Activated CD4-positive, alpha-beta T cell treated with anti-CD3 and anti-CD28 coated beads for 36 hours (primary cell): ENCODE data around the gene SECTM1. TPM values are rescaled to one million over a fixed set of nuclear protein-coding genes. Genes with fewer than 3 reads are reported as not detected.

ENCODE experiments used
- ATAC-seq: fragments of 200-7000 bp; cut with Tn5 transposase; one replicate; pipeline ENCODE4 v1.10.0; 2021; ENCODE audit warnings: mild to moderate bottlenecking, moderate library complexity
- CTCF ChIA-PET: fragments of 350-600 bp; sonication (Branson Sonifier 250); formaldehyde crosslinking; loops from one replicate; lab custom pipeline; 2021; ENCODE audit warnings: antibody characterized with exemption; lab: Charles Lee
- POLR2A ChIA-PET: fragments of 350-600 bp; sonication (Branson Sonifier 250); formaldehyde crosslinking; loops from one replicate; lab custom pipeline; 2021; ENCODE audit warnings: antibody characterized with exemption, inconsistent platforms; lab: Charles Lee
- DNase-seq: peaks from one replicate; pipeline ENCODE4 v3.0.0-alpha.2; 2020
- H3K27ac Mint-ChIP-seq: one replicate; pipeline ENCODE4 v1.8.0; 2021; ENCODE audit warnings: mixed read lengths
- H3K27me3 Mint-ChIP-seq: one replicate; pipeline ENCODE4 v1.8.0; 2021; ENCODE audit warnings: mixed read lengths
- H3K36me3 Mint-ChIP-seq: one replicate; pipeline ENCODE4 v1.8.0; 2021; ENCODE audit warnings: low read depth, mixed read lengths
- H3K4me1 Mint-ChIP-seq: one replicate; pipeline ENCODE4 v1.8.0; 2021; ENCODE audit warnings: mixed read lengths
- H3K4me3 Mint-ChIP-seq: one replicate; pipeline ENCODE4 v1.8.0; 2021; ENCODE audit warnings: mild to moderate bottlenecking, moderate library complexity, mixed read lengths
- H3K9me3 Mint-ChIP-seq: one replicate; pipeline ENCODE4 v1.8.0; 2021; ENCODE audit warnings: low read depth, mixed read lengths
- intact Hi-C, 2 experiments: fragments of 100-400 bp; cut with DNase I in 1 of 2; cut with micrococcal nuclease in 1 of 2; formaldehyde crosslinking; loops; one replicate each; pipeline versions ENCODE4 v1.14.2 to v1.15.1; 2022 to 2024; cut with DNase I, micrococcal nuclease
- total RNA-seq, 2 experiments: library from RNA; stranded (reverse); gene quantifications; one replicate each; pipeline ENCODE4 v1.2.3, GENCODE V29; 2021

SECTM1 gene
- total RNA-seq, 2 experiments from 2014 or later: 9.0 to 10.9 TPM

GRCh38 chr17:82330322-82331239, 3.0 kb downstream of the SECTM1 start:
- ChIA-PET CTCF (interaction anchor here (0.6 to 1.0 kb wide), 2 partner anchors 13 to 64 kb away, joined by 3 to 6 read pairs; partner anchors contain the start of gene CD7), POLR2A (interaction anchor here (0.6 to 0.7 kb wide), 2 partner anchors 8 to 34 kb away, joined by 3 read pairs; no protein-coding TSS in a partner anchor)
- Mint-ChIP-seq H3K9me3 (no peaks in the 10 kb centered on the region), H3K36me3 (no peaks in the 10 kb centered on the region), H3K27me3 (peaks cover 4% of the 10 kb centered on the region), H3K27ac (no peak overlapping the region), H3K4me3 (no peak overlapping the region), H3K4me1 (peaks cover 21% of the 10 kb centered on the region)
- DNase-seq (peak; percentile 48), ATAC-seq (no peak)
- intact Hi-C loops: no loop called here

- intact Hi-C loops: loop anchor here in 1 of 2 experiments (10.0 kb wide), 1 partner anchor 295 kb away; the partner anchor contains the start of genes DCXR and RAC3
- ChIA-PET CTCF (interaction anchor here (0.6 kb wide), 1 partner anchor 63 kb away, joined by 3 read pairs; no protein-coding TSS in a partner anchor), POLR2A (no interaction called here)
- Mint-ChIP-seq H3K27ac (no peak overlapping the region), H3K4me3 (no peak overlapping the region), H3K4me1 (peaks cover 17% of the 10 kb centered on the region), H3K9me3 (no peaks in the 10 kb centered on the region), H3K36me3 (peaks cover 5% of the 10 kb centered on the region), H3K27me3 (peaks cover 4% of the 10 kb centered on the region)
- no peak for DNase-seq
- ATAC-seq: no peak
Measured at GRCh38 chr17:82329683-82330321, 3.8 kb downstream of the SECTM1 start.

GRCh38 chr17:82328994-82329507, 4.5 kb downstream of the SECTM1 start:
- ATAC-seq (no peak), DNase-seq (peak; percentile 14)
- Mint-ChIP-seq H3K4me3 (no peak overlapping the region), H3K4me1 (peaks cover 17% of the 10 kb centered on the region), H3K27ac (no peak overlapping the region), H3K9me3 (no peaks in the 10 kb centered on the region), H3K27me3 (peaks cover 4% of the 10 kb centered on the region), H3K36me3 (peaks cover 12% of the 10 kb centered on the region)
- ChIA-PET POLR2A (no interaction called here), CTCF (no interaction called here)
- intact Hi-C loops: loop anchor here in 1 of 2 experiments (10.0 kb wide), 1 partner anchor 294 kb away; the partner anchor contains the start of genes DCXR and RAC3

- peak; percentile 21 for DNase-seq
- H3K4me3 Mint-ChIP-seq: no peak overlapping the region
- no peaks in the 10 kb centered on the region for H3K9me3 Mint-ChIP-seq
- ATAC-seq: no peak
- H3K4me1 Mint-ChIP-seq: peaks cover 22% of the 10 kb centered on the region
- ChIA-PET CTCF (interaction anchor here (0.9 kb wide), 1 partner anchor 369 kb away, joined by 3 read pairs; no protein-coding TSS in a partner anchor), POLR2A (no interaction called here)
- H3K36me3 Mint-ChIP-seq: peaks cover 17% of the 10 kb centered on the region
- peaks cover 4% of the 10 kb centered on the region for H3K27me3 Mint-ChIP-seq
- intact Hi-C loops: loop anchor here in 1 of 2 experiments (10.0 kb wide), 1 partner anchor 294 kb away; the partner anchor contains the start of genes DCXR and RAC3
- no peak overlapping the region for H3K27ac Mint-ChIP-seq
Measured at GRCh38 chr17:82328141-82328993, 5.2 kb downstream of the SECTM1 start.

- DNase-seq: no peak
- Mint-ChIP-seq H3K27ac (no peak overlapping the region), H3K27me3 (peaks cover 1% of the 10 kb centered on the region), H3K4me1 (peaks cover 24% of the 10 kb centered on the region), H3K36me3 (peaks cover 21% of the 10 kb centered on the region), H3K4me3 (no peak overlapping the region), H3K9me3 (no peaks in the 10 kb centered on the region)
- POLR2A ChIA-PET: no interaction called here
- intact Hi-C loops: loop anchor here in 1 of 2 experiments (10.0 kb wide), 1 partner anchor 293 kb away; the partner anchor contains the start of genes DCXR and RAC3
- no peak for ATAC-seq
- CTCF ChIA-PET: interaction anchor here (0.9 kb wide), 1 partner anchor 368 kb away, joined by 3 read pairs; no protein-coding TSS in a partner anchor
Measured at GRCh38 chr17:82327757-82328140, 5.8 kb downstream of the SECTM1 start.

- ChIA-PET CTCF (interaction anchor here (0.9 kb wide), 1 partner anchor 368 kb away, joined by 3 read pairs; no protein-coding TSS in a partner anchor), POLR2A (no interaction called here)
- ATAC-seq: no peak
- intact Hi-C loops: loop anchor here in 1 of 2 experiments (10.0 kb wide), 1 partner anchor 292 kb away; the partner anchor contains the start of genes DCXR and RAC3
- H3K36me3 Mint-ChIP-seq: peaks cover 24% of the 10 kb centered on the region
- H3K9me3 Mint-ChIP-seq: no peaks in the 10 kb centered on the region
- H3K4me1 Mint-ChIP-seq: peaks cover 22% of the 10 kb centered on the region
- no peaks in the 10 kb centered on the region for H3K27me3 Mint-ChIP-seq
- no peak overlapping the region for H3K4me3 Mint-ChIP-seq
- no peak overlapping the region for H3K27ac Mint-ChIP-seq
- no peak for DNase-seq
Measured at GRCh38 chr17:82327289-82327688, 6.3 kb downstream of the SECTM1 start.

- ChIA-PET POLR2A (interaction anchor here (0.6 to 0.7 kb wide), 3 partner anchors 53 to 205 kb away, joined by 3 to 4 read pairs (median 3); no protein-coding TSS in a partner anchor), CTCF (interaction anchor here (0.6 kb wide), 1 partner anchor 878 kb away, joined by 3 read pairs; no protein-coding TSS in a partner anchor)
- ATAC-seq (peak; percentile 3), DNase-seq (no peak)
- H3K27ac Mint-ChIP-seq: peak overlapping the region; percentile 45
- no peaks in the 10 kb centered on the region for H3K27me3 Mint-ChIP-seq
- H3K4me1 Mint-ChIP-seq: peaks cover 25% of the 10 kb centered on the region
- intact Hi-C loops: loop anchor here in 1 of 2 experiments (10.0 kb wide), 1 partner anchor 291 kb away; the partner anchor contains the start of genes DCXR and RAC3
- H3K4me3 Mint-ChIP-seq: no peak overlapping the region
- no peaks in the 10 kb centered on the region for H3K9me3 Mint-ChIP-seq
- H3K36me3 Mint-ChIP-seq: peaks cover 33% of the 10 kb centered on the region
Measured at GRCh38 chr17:82325286-82326180, 8.0 kb downstream of the SECTM1 start.

- Mint-ChIP-seq H3K27ac (peak overlapping the region; percentile 45), H3K36me3 (peaks cover 33% of the 10 kb centered on the region), H3K9me3 (no peaks in the 10 kb centered on the region), H3K27me3 (no peaks in the 10 kb centered on the region), H3K4me3 (no peak overlapping the region), H3K4me1 (peaks cover 25% of the 10 kb centered on the region)
- ATAC-seq (peak; percentile 14), DNase-seq (peak; percentile 66)
- intact Hi-C loops: loop anchor here in 1 of 2 experiments (10.0 kb wide), 1 partner anchor 290 kb away; the partner anchor contains the start of genes DCXR and RAC3
- ChIA-PET POLR2A (interaction anchor here (0.6 kb wide), 1 partner anchor 205 kb away, joined by 4 read pairs; no protein-coding TSS in a partner anchor), CTCF (interaction anchor here (0.6 kb wide), 1 partner anchor 879 kb away, joined by 3 read pairs; no protein-coding TSS in a partner anchor)
Measured at GRCh38 chr17:82324566-82325285, 8.8 kb downstream of the SECTM1 start.
